Left lobe of liver (tissue), 2 donors: ENCODE data around the gene HDAC10. TPM values are rescaled to one million over a fixed set of nuclear protein-coding genes. Genes with fewer than 3 reads are reported as not detected.

ENCODE experiments used
- ATAC-seq: fragments of 200-7000 bp; cut with Tn5 transposase; one replicate; pipeline ENCODE4 v1.9.1; 2020; ENCODE audit warnings: mild to moderate bottlenecking, moderate library complexity
- DNase-seq: peaks from one replicate; pipeline ENCODE4 v3.0.0-alpha.2; 2020; ENCODE audit warnings: low spot score
- total RNA-seq: library from RNA; stranded (reverse); gene quantifications from one replicate; pipeline ENCODE4 v1.2.1, GENCODE V29; 2021
- donor health status: DM: no; HTN: no; CAD: no; lungs with moderate emphysema.
- donor health status: DM: no; HTN: yes; CAD: no.

The HDAC10 gene
- total RNA-seq, 1 donor from 2014 or later, result 33.3 TPM

DNA sequence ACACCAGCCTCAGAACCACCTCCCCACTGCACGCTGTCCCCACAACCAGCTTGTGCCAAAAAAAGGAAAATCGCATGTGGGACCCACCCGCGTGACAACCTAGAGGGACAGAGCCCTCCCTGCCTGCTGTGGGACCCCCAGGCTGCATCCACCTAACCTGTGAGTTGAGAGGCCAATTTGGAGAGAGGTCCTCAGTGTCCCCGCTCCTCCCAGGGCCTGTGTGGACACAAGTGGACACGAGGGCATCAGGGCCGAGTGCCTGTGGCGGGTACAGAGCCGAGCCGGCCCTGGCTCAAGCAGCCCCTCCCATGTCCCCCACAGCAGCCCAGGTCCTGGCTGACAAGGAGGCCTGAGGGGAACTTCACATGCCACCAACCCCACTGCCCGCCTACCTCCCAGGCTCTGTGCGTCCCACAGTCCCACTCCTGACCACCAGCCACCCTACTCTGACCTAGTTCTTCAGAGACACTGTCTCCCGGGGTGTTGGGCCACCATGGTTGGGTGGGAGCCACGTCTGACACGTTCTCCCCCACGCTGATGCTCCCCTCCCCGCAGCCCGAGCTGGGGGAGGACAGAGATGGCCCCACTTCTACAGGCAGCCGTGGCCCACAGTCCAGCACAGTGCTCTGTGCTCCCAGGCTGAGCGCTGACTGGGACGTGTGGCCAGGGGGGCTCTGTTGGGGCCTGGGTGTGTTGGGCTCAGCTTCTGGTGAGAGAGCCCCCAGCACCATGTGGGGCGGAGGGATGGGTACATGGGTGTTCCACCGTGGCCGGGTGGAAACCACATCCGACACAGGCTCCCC is 31.1 kb downstream of the HDAC10 start:
- ATAC-seq (peak; percentile 0), DNase-seq (no peak)

DNA sequence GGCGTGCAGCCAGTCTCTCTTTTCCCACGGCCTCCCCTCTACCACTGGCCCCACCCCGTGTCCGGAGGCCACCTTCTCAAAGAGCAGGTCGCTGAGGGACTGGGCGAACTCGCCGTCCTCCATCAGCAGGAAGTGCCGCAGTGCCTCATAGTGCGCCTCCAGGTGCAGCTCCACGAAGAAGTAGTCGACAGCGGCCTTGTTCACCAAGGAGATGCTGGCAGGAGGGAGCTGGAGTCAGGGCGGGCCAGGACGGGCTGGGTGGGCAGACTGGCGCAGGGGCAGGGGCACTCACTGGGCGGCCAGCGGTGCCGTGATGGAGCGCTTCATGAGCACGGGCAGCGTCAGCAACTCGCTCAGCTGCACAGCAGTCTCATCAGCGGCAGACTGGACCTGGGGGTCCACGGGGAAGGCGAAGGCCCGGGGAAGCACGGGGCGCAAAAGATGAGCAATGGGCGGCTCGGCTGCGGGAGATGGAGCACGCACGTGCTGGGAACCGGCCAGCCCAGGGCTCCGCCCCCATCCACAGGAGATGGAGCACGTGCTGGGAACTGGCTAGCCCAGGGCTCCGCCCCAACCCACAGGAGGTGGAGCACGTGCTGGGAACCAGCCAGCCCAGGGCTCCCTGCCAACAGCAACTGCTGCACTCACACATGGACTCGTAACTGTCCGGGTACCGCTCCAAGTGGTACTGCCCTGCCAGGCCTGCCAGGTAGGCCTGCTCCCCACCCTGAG is 31.9 kb downstream of the HDAC10 start:
- DNase-seq (peak; percentile 99), ATAC-seq (peak; percentile 74)

GRCh38 chr22:50218153-50218995 is 32.7 kb downstream of the HDAC10 start:
- ATAC-seq (peak; percentile 29), DNase-seq (peak; percentile 73)

- ATAC-seq (no peak), DNase-seq (no peak)
Measured at GRCh38 chr22:50217543-50218152, 33.4 kb downstream of the HDAC10 start.

DNA sequence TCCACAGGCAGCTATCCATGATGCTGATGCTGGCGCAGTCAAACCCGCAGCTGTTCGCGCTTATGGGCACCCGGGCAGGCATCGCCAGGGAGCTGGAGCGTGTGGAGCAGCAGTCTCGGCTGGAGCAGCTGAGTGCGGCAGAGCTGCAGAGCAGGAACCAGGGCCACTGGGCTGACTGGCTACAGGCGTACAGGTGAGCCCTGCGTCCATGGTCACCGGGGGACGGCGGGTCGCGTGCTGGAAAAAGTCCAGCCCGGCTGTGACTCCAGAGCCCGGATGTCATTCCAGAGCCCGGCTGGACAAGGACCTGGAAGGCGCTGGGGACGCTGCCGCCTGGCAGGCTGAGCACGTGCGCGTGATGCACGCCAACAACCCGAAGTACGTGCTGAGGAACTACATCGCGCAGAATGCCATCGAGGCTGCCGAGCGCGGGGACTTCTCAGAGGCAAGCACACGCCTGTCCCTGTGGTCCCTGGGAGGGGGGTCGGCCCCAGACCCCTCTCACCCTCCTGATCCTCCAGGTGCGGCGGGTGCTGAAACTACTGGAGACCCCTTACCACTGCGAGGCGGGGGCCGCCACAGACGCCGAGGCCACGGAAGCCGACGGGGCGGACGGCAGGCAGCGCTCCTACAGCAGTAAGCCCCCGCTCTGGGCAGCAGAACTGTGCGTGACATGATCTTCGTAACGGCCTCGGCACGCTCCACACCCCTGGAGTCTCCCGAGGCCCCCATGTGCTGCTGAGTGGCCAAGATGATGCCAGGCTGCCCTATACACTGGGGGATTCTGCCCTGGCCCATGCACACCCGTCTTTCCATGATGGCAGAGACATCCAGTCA is 34.2 kb downstream of the HDAC10 start:
- ATAC-seq (no peak), DNase-seq (peak; percentile 63)

DNA sequence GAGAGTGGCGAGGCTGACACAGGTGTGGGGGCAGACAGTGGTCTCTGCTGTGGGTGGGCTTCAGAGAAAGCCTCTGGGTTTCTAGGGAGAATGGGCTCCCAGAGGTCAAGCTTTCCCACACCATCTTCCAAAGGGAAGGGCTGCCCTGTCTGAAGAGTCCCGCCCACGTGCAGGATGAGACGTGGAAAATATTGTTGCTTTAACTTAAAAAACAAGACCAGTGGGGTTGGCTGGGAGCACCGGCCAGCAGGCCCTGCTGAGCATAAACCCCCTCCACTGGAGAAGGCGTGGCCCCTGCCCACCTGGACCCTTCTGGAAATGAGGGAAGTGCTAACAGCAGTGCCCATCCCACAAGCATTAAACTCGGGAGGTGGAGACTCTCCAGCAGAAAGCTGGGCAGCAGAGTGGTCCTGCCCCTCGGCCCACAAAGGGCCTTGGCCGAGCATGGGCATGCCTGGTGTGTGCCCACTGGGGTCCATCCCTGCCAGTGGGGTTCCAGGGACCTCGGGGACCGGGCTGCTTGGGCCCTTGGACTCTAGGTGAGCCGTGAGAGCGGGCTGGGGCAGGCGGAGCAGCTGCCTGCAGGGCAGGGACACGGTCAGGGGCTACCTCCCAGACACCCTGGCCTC is 34.9 kb downstream of the HDAC10 start:
- ATAC-seq, result no peak
- DNase-seq, result no peak

DNA sequence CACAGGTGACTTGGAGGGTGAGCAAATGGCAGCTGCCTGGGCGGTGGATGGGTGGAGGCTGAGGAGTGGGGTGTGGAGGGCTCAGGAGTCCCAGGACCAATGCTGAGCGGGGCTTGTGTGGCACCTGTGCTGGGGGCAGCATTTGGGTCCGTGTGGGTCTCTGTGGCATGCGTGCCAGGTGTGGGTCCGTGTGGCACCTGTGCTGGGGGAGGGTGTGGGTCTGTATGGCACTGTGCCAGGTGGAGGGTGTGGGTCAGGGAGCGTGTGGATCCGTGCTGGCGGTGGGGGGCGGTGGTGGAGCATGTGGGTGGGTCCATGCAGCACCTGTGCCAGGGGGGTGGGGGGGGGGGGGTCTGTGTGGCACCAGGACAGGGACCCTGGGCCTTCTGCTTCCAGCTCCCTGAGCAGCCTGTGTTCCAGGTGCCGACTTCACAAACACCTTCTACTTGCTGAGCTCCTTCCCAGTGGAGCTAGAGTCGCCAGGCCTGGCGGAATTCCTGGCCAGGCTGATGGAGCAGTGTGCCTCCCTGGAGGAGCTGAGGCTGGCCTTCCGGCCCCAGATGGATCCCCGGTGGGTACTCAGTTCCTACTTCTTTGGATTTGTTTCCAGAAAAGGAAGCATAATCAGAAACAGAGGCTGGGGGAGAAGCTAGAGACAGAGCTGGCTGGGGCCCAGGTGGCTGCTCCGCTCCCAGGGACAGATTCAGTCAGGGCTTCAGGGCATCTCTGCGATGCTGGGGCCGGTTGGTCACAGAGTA is 35.6 kb downstream of the HDAC10 start:
- ATAC-seq, result no peak

GRCh38 chr22:50213263-50213662 is 37.8 kb downstream of the HDAC10 start:
- no peak for ATAC-seq
- DNase-seq, result no peak

More for the DNA sequence above, 35.6 kb downstream of the HDAC10 start:
- peak; percentile 58 for DNase-seq

DNA sequence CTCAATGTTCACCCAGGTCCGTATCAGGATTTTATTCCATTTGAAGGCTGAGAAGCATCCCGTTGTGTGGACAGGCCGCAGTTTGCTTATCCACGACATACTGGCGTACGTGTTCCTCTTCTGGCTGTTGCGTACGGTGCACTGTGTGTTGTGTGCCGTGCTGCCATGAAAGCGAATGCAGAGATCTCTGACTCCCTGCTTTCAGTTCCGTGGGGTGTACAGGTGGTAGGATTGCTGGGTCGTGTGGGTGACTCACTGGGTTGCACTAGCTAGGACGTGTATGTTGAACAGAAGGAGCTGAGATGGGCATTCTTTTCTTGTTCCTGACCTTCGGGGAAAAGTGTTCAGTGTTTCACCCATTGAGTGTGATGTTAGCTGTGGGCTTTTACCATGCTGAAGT is 39.9 kb downstream of the HDAC10 start:
- DNase-seq (no peak), ATAC-seq (no peak)

DNA sequence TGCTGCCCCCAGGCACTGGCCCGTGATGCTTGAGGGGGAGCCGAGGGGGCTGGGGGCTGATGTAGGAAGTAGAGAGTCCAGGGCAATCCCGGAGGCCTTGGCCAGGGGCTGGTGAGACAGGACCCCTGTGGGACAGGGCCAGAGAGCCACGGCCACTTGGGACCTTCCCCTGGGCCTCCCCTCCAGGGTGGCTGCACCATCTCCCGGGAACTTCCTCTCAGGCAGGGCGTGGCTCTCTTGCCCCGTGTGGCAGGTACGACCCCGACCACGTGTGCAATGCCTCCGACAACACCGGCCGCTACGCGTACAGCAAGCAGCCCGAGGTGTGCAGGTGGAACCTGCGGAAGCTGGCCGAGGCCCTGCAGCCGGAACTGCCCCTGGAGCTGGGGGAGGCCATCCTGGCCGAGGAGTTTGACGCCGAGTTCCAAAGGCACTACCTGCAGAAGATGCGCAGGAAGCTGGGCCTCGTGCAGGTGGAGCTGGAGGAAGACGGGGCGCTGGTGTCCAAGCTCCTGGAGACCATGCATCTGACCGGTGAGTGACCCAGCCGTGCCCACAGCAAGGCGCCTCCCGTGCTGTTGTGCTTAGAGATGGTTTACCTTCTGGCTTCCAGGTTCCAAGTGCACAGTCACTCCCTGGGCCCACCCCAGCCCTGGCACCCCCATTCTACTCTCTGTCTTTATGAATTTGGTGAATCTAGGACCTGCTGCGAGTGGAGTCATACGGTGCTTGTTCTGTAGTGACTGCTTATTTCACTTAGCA is 40.5 kb downstream of the HDAC10 start:
- no peak for DNase-seq
- ATAC-seq, result no peak

DNA sequence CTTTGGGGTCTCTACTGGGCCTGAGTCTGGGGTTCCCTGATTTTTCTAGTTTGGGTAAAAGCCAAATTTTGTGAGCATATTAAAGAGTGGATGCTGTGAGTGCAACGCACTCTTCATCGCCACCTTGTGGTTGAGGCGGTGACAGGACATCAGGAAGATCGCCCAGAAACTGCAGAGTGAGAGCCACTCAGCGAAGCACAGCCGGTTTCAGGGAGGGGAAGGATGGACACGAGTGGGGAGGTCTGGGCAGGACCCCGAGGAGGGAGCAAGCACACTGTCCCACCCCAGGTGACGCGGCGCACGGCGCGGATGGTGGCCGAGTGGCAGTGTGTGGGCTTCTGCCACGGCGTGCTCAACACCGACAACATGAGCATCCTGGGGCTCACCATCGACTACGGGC is 41.2 kb downstream of the HDAC10 start:
- ATAC-seq, result peak; percentile 12
- DNase-seq, result peak; percentile 62

DNA sequence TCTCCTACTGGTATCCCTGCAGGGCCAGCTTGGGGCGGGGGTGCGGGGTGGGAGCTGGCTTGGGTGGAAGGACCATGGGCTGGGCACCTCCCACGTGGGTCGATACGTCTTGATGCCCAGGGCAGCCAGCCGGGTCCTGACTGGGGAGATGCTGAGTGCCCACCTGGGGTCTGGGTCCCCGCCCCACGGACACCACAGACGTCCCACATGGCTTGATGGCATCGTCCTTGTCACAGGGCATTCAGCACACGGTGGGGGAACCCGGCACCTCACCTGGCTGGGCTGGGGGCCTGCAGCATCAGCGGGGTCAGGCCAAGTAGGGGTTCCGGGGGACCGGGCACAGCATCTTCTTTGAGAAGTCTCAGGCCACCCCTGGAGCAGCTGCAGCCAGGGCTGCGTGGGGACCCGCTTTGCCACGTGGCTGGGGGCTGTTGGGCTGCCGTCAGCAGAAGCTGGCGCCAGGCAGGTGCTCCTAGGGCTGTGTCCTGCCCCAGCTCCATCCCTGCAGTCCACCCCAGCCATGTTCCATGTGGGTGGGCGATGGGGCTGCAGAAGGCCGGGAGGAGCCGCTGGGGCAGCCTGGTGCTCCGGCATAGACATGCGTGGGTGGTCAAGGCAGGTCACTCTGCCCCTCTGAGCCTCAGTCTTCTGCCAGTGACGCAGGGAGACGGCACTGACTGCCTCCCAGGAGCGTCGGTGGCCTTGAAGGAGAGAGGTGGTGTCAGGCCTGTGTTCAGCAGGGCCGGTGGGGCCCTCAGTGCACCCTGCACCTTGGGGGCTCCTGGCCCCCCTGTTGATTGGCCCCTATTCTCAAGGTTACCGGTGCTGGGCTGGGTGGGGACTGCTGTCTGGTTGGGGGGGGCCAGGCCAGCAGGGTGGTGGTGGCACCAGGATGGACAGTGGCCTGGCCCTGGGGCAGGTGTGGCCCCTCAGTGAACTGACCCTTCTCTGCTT is 41.8 kb downstream of the HDAC10 start:
- no peak for ATAC-seq
- DNase-seq, result no peak

DNA sequence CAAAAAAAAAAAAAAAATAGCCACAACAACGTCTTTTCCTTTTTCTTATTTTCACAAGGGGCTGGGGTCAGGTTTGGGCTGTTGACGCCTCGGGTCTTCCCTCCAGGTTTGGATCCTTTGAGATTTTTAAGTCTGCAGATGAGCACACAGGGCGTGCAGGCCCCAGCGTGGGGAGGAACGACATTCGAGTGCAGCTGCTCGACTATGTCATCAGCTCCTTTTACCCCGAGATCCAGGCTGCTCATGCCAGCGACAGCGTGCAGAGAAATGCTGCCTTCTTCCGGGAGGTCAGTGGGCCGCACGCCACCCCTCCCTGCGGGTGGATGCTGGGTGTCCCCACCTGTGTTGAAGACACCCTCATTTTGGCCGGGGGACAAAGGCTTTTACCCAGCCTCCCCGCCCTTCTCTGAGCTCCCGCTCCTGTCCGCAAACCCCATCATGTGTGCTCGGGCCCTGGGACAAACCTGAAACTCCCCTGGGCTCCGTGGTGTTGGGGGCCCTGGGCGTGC is 42.6 kb downstream of the HDAC10 start:
- ATAC-seq, result no peak
- no peak for DNase-seq

- no peak for ATAC-seq
- no peak for DNase-seq
Measured at GRCh38 chr22:50207383-50208140, 43.5 kb downstream of the HDAC10 start.

DNA sequence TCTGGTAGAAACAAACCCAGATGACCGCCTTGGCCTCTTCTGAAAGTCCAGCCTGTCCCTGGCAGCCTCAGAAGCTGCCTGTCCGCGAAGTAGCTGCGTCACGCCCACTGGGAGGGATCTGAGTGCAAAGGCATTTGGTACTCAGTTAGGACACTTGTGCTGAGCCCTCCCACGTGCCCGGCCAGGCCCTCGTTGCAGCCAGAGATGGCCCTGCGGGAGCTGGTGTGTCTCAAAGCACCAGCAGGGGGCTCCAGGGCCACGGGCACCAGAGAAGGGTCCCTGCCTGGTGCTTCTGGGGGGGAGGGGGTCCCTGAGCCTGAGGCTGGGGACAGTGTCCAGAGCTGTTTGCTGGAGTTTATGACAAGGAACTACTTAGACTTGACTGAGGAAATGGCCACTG is 44.5 kb downstream of the HDAC10 start:
- DNase-seq (peak; percentile 96), ATAC-seq (peak; percentile 63)
